HEK293T (cell line): ENCODE data around the gene SLC52A1.
"Not testable (repeated sequence)": the region's sequence is repeated elsewhere in the genome, so short reads cannot be mapped to it uniquely, and the experiment has no call there.

Source experiments
- CTCF ChIA-PET: fragments of 350-600 bp; formaldehyde crosslinking; extraction: SDS; loops from one replicate; lab custom pipeline; 2021; ENCODE audit warnings: antibody characterized with exemption, inconsistent platforms; lab: Yijun Ruan, JAX
- POLR2A ChIA-PET: fragments of 350-600 bp; formaldehyde crosslinking; extraction: SDS; loops from one replicate; lab custom pipeline; 2020; ENCODE audit warnings: antibody characterized with exemption, inconsistent platforms; lab: Yijun Ruan, JAX
- DNase-seq: peaks from one replicate; pipeline ENCODE4 v3.0.0; 2012; ENCODE audit warnings: mixed read lengths; ENCODE audit errors: extremely low spot score
- ARNT ChIP-seq: fragments of 450-650 bp; IDR thresholded peaks from 2 replicates; pipeline ENCODE4 v1.6.1; 2017; ENCODE audit warnings: mild to moderate bottlenecking
- BHLHE40 ChIP-seq: fragments of 450-650 bp; IDR thresholded peaks from 2 replicates; pipeline ENCODE4 v1.6.1; 2016; ENCODE audit warnings: mild to moderate bottlenecking, moderate library complexity, borderline replicate concordance
- CTBP1 ChIP-seq: fragments of 450-650 bp; IDR thresholded peaks from 2 replicates; pipeline ENCODE4 v1.6.1; 2016; ENCODE audit warnings: borderline replicate concordance
- ELF4 ChIP-seq: fragments of 450-650 bp; IDR thresholded peaks from 2 replicates; pipeline ENCODE4 v1.6.1; 2017; ENCODE audit warnings: antibody characterized with exemption
- FOXA1 ChIP-seq: fragments of 450-650 bp; IDR thresholded peaks from 2 replicates; pipeline ENCODE4 v1.6.1; 2016; ENCODE audit warnings: mild to moderate bottlenecking
- FOXK2 ChIP-seq: fragments of 450-650 bp; IDR thresholded peaks from 2 replicates; pipeline ENCODE4 v1.6.1; 2016; ENCODE audit warnings: mild to moderate bottlenecking
- FOXM1 ChIP-seq: fragments of 450-650 bp; IDR thresholded peaks from 2 replicates; pipeline ENCODE4 v1.6.1; 2017; ENCODE audit warnings: mild to moderate bottlenecking, borderline replicate concordance
- HDGF ChIP-seq: fragments of 450-650 bp; IDR thresholded peaks from 2 replicates; pipeline ENCODE4 v1.6.1; 2017; ENCODE audit warnings: antibody characterized with exemption, borderline replicate concordance
- L3MBTL2 ChIP-seq: fragments of 450-650 bp; conservative IDR thresholded peaks from 2 replicates; pipeline ENCODE4 v1.6.1; 2016; ENCODE audit warnings: mild to moderate bottlenecking
- LEF1 ChIP-seq: fragments of 450-650 bp; IDR thresholded peaks from 2 replicates; pipeline ENCODE4 v1.6.1; 2017; ENCODE audit warnings: mild to moderate bottlenecking, borderline replicate concordance
- NFRKB ChIP-seq: fragments of 450-650 bp; IDR thresholded peaks from 2 replicates; pipeline ENCODE4 v1.6.1; 2016; ENCODE audit warnings: mild to moderate bottlenecking, moderate library complexity
- SP1 ChIP-seq: fragments of 450-650 bp; IDR thresholded peaks from 2 replicates; pipeline ENCODE4 v1.6.1; 2017
- SUZ12 ChIP-seq: fragments of 450-650 bp; IDR thresholded peaks from 2 replicates; pipeline ENCODE4 v1.6.1; 2016; ENCODE audit warnings: mild to moderate bottlenecking
- TARDBP ChIP-seq: fragments of 450-650 bp; IDR thresholded peaks from 2 replicates; pipeline ENCODE4 v1.6.1; 2016
- ZNF384 ChIP-seq: fragments of 450-650 bp; IDR thresholded peaks from 2 replicates; pipeline ENCODE4 v1.6.1; 2016
- TF ChIP-seq, protein P1 (sequence below): fragments of 450-650 bp; IDR thresholded peaks from 2 replicates; pipeline ENCODE4 v1.6.1; 2016

Gene SLC52A1

DNA sequence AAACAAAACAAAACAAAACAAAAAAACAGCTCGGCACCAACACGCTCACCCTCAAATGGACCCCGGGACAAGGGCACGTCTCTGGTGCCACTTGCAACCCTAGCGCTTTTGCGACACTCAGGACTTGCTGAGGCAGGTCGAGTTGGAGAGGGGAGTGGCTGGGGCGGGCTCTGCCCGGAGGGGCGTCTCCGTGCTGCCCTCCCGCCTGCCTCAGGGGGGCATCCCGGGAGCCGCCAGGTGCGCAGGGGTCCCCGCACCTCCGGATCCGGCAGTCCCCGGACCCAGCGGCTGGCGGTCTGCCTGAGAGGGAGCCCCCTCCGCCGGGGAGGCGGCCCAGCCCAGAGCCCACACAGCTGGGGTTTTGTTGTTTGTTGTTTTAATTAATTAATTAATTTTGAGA is at the start of gene SLC52A1:
SLC52A1 (minus strand) TSS at position 112 of the 400 bp plus-strand sequence. CDS start 820 bp downstream, outside the sequence.
- POLR2A ChIA-PET, result interaction anchor here (0.9 kb wide), 1 partner anchor 49 kb away, joined by 3 read pairs; no protein-coding TSS in a partner anchor
- DNase-seq, result no peak
- CTCF ChIA-PET, result no interaction called here
- TF ChIP-seq HDGF (no peak), LEF1 (no peak), FOXM1 (no peak), NFRKB (no peak), ELF4 (no peak), SUZ12 (no peak), ZNF384 (no peak), ARNT (no peak), FOXK2 (no peak), BHLHE40 (no peak)
- TF ChIP-seq, protein P1, sequence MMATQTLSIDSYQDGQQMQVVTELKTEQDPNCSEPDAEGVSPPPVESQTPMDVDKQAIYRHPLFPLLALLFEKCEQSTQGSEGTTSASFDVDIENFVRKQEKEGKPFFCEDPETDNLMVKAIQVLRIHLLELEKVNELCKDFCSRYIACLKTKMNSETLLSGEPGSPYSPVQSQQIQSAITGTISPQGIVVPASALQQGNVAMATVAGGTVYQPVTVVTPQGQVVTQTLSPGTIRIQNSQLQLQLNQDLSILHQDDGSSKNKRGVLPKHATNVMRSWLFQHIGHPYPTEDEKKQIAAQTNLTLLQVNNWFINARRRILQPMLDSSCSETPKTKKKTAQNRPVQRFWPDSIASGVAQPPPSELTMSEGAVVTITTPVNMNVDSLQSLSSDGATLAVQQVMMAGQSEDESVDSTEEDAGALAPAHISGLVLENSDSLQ, result no peak

DNA sequence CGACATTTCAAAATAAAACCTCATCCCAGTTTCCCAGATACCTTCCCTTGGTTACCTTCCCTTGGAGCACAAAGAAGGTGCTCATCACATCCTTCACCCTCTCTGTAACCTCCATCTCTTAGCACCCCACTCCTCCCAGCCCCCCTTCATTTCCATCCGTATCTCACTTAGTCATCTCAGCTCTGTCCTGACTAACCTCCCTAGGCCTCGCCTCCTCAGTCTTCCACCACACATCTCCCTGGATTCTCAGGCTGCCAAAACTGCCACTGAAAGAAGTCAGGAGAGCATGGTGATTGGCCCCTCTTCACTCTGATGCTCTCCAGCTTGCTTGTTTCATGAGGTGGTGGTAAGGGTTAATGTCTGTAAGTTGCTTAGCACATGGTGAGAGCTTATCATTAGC is 45.4 kb upstream of the SLC52A1 start:
- ChIA-PET CTCF (interaction anchor here (0.5 to 0.6 kb wide), 2 partner anchors 30 to 425 kb away, joined by 3 to 5 read pairs; no protein-coding TSS in a partner anchor), POLR2A (no interaction called here)

DNA sequence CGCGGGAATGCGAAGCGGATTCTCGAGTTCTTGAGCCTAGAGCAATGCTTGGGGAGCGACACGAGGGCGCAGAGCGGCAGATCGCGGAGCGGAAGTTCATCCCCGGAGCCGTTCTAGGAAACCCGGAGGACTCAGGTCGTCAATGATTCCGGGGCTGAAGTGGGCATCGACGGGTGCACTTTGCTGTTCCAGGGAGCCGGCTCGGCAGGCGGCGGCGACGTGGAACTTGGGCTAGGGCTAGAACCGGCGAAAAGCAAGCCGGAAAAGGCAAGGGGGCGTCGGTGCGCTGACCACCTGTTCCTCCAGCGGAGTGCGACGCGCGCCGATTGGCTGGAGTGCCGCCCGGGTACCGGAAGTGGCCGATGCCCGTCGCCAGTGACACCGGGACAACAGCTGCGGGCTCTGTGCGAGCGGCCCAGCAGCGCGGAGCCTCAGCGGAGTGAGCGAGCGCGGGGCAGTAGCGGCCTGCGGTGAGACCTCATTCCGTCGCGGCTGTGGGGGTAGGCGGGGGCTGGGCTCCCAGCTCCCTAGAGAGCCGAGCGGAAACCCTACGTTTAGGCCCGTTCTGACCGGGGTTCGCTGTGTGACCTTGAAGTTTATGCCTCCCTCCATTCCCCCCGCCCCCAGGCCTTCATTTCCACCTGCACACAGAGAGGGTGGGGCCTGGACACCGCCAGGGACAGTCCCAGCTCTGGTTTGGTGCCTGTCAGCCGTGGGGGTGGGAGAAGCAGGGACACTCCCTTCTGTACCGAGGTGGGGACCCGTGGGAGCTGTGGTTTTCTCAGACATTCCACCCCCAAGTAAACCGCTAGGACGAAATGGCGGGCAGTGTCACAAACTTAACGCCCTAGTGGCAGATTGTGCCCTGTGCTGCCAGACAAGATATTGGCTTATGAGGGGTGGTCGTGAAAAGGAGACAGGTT is 43.1 kb upstream of the SLC52A1 start, which contains the start of gene ZFP3:
ZFP3 (plus strand) TSS at position 362 of the 923 bp plus-strand sequence. CDS start 13,038 bp downstream, outside the sequence.
- ChIA-PET POLR2A (no interaction called here), CTCF (no interaction called here)
- DNase-seq, result no peak
- no peak for TF ChIP-seq BHLHE40
- no peak for TF ChIP-seq CTBP1
- TF ChIP-seq SP1, result no peak
- no peak for TF ChIP-seq ELF4
- TF ChIP-seq LEF1, result no peak
- TF ChIP-seq FOXA1, result no peak
- TF ChIP-seq SUZ12, result no peak
- TF ChIP-seq, protein P1, result no peak
- TF ChIP-seq TARDBP, result no peak
- no peak for TF ChIP-seq HDGF
- TF ChIP-seq NFRKB, result no peak
- no peak for TF ChIP-seq L3MBTL2
- TF ChIP-seq FOXM1, result no peak
- TF ChIP-seq ARNT, result no peak
- no peak for TF ChIP-seq ZNF384
- no peak for TF ChIP-seq FOXK2

More for the DNA sequence above, 45.4 kb upstream of the SLC52A1 start:
- DNase-seq, result no peak
- TF ChIP-seq NFRKB (no peak), SP1 (no peak), CTBP1 (no peak), ARNT (no peak), HDGF (no peak), L3MBTL2 (no peak), TARDBP (no peak), FOXA1 (no peak), BHLHE40 (no peak), FOXK2 (no peak), FOXM1 (no peak)
- TF ChIP-seq, protein P1, result no peak

DNA sequence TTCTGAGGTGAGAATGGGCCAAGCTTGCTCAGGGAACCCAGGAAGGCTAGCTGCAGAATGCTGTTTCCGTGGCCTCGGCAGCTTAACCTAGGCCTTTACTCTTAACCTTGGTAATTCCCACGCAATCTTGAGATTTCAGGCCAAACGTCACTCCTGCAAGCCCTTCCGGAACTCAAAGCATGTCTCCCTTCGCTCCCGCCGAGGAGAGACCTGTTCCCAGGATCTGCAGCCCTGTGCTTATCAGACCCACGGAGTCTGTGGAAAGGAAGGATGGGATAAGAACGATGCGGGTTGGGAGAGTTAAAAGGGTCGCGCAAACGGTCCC is 42.5 kb upstream of the SLC52A1 start:
- DNase-seq, result no peak
- POLR2A ChIA-PET, result no interaction called here
- TF ChIP-seq NFRKB, result no peak
- no peak for TF ChIP-seq FOXA1
- no peak for TF ChIP-seq TARDBP
- TF ChIP-seq SUZ12, result no peak
- no peak for TF ChIP-seq ELF4
- TF ChIP-seq ZNF384, result no peak
- TF ChIP-seq LEF1, result no peak
- no peak for TF ChIP-seq ARNT
- TF ChIP-seq, protein P1, result no peak
- TF ChIP-seq FOXK2, result no peak
- TF ChIP-seq FOXM1, result no peak
- no peak for TF ChIP-seq HDGF
- TF ChIP-seq BHLHE40, result no peak
- no peak for TF ChIP-seq SP1
- TF ChIP-seq L3MBTL2, result no peak
- TF ChIP-seq CTBP1, result no peak
- CTCF ChIA-PET, result no interaction called here

DNA sequence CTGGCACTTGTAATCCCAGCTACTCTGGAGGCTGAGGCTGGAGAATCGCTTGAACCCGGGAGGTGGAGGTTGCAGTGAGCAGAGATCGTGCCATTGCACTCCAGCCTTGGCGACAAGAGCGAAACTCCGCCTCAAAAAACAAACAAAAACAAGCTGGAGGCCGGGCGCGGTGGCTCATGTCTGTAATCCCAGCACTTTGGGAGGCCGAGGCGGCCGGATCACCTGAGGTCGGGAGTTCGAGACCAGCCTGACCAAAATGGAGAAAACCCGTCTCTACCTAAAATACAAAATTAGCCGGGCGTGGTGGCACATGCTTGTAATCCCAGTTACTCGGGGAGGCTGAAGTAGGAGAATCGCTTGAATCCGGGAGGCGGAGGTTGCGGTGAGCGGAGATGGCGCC is 42.0 kb upstream of the SLC52A1 start:
- DNase-seq, CTCF ChIA-PET, POLR2A ChIA-PET: not testable (repeated sequence)

DNA sequence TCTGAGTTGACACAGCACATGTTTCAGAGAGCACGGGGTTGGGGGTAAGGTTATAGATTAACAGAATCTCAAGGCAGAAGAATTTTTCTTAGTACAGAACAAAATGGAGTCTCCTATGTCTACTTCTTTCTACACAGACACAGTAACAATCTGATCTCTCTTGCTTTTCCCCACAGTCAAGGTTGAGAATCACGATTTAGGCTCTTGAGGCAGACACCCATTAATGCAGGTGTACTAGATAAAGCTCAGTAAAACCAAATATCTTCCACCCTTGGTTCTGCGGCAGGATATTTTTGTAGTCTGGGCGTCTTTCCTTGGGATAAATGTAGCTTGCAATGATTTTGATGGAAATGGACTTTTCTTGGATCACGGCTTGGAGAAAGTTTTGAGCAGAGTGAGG is 40.2 kb upstream of the SLC52A1 start:
- DNase-seq, POLR2A ChIA-PET: not testable (repeated sequence)
- CTCF ChIA-PET, result interaction anchor here (0.6 kb wide), 1 partner anchor 25 kb away, joined by 5 read pairs; no protein-coding TSS in a partner anchor
